Mucosa of rectum (tissue), 2 donors: ENCODE measurements around the gene TRIM32.

Experiments used
- H3K27ac ChIP-seq, 2 donors: one replicate each; pipeline ENCODE4 v1.7.0; 2013; ENCODE audit warnings: inconsistent platforms in 2 of 2, low read depth in 2 of 2, low read length in 2 of 2
- H3K27me3 ChIP-seq, 2 donors: one replicate each; pipeline ENCODE4 v1.7.0; 2013; ENCODE audit warnings: low read length in 2 of 2; ENCODE audit not compliant: control insufficient read depth in 2 of 2, insufficient read depth in 2 of 2
- H3K36me3 ChIP-seq, 2 donors: one replicate each; pipeline ENCODE4 v1.7.0; 2013; ENCODE audit warnings: low read length in 2 of 2; ENCODE audit not compliant: control insufficient read depth in 2 of 2, insufficient read depth in 2 of 2
- H3K4me1 ChIP-seq, 2 donors: one replicate each; pipeline ENCODE4 v1.7.0; 2013; ENCODE audit warnings: low read length in 2 of 2, mild to moderate bottlenecking in 1 of 2; ENCODE audit not compliant: control insufficient read depth in 2 of 2, insufficient read depth in 2 of 2
- H3K4me3 ChIP-seq, 2 donors: one replicate each; pipeline ENCODE4 v1.7.0; 2013; ENCODE audit warnings: low read length in 2 of 2
- H3K9ac ChIP-seq, 2 donors: one replicate each; pipeline ENCODE4 v1.7.0; 2013; ENCODE audit warnings: low read length in 2 of 2, low read depth in 1 of 2, mild to moderate bottlenecking in 1 of 2
- H3K9me3 ChIP-seq, 2 donors: one replicate each; pipeline ENCODE4 v1.7.0; 2013; ENCODE audit warnings: low read length in 2 of 2; ENCODE audit not compliant: control insufficient read depth in 2 of 2
- donor health status: healthy.
- donor health status: Normal muscosa, but diverticular disease.

Gene TRIM32

GRCh38 chr9:116749772-116750171, 62.7 kb downstream of the TRIM32 start:
- H3K9ac ChIP-seq, result no peak overlapping the region
- H3K27me3 ChIP-seq, result no peaks in the 10 kb centered on the region
- H3K9me3 ChIP-seq, result no peaks in the 10 kb centered on the region
- H3K4me1 ChIP-seq, result no peaks in the 10 kb centered on the region
- H3K4me3 ChIP-seq, result no peak overlapping the region
- H3K36me3 ChIP-seq, result no peaks in the 10 kb centered on the region
- H3K27ac ChIP-seq, result no peak overlapping the region

- Histone ChIP-seq H3K4me3 (no peak overlapping the region), H3K27ac (no peak overlapping the region), H3K9ac (no peak overlapping the region), H3K4me1 (no peaks in the 10 kb centered on the region), H3K36me3 (no peaks in the 10 kb centered on the region), H3K9me3 (peaks cover 0 to 3% of the 10 kb centered on the region in 2 donors), H3K27me3 (no peaks in the 10 kb centered on the region)
Observed at GRCh38 chr9:116750510-116750909, 63.4 kb downstream of the TRIM32 start.
